22Rv1 (cell line): Measurements from ENCODE around the gene IER5.

ENCODE experiments used
- H3K27ac ChIP-seq: fragments of 450-650 bp; 2 replicates; pipeline ENCODE4 v1.5.1; 2017
- CTCF ChIP-seq: fragments of 450-650 bp; IDR thresholded peaks from 2 replicates; pipeline ENCODE4 v1.5.1; 2017; ENCODE audit warnings: mild to moderate bottlenecking
- ZFX ChIP-seq: fragments of 450-650 bp; IDR thresholded peaks from 2 replicates; pipeline ENCODE4 v1.6.1; 2017; ENCODE audit warnings: antibody characterized with exemption, borderline replicate concordance

IER5 gene

GRCh38 chr1:181092056-181092455 is 3.6 kb downstream of the IER5 start:
- peak overlapping the region; percentile 69 for H3K27ac ChIP-seq

GRCh38 chr1:181092883-181093458 is 4.5 kb downstream of the IER5 start:
- peak overlapping the region; percentile 69 for H3K27ac ChIP-seq
- TF ChIP-seq ZFX: no peak
- no peak for TF ChIP-seq CTCF

More at GRCh38 chr1:181092056-181092455, 3.6 kb downstream of the IER5 start:
- TF ChIP-seq ZFX (no peak), CTCF (no peak)

- TF ChIP-seq ZFX (no peak), CTCF (no peak)
- H3K27ac ChIP-seq: no peak overlapping the region
These were observed 6.1 kb downstream of the IER5 start for GRCh38 chr1:181094416-181095212.

- peak overlapping the region; percentile 46; the same call in 1 of the 2 replicates for H3K27ac ChIP-seq
These were observed 6.8 kb downstream of the IER5 start for GRCh38 chr1:181095260-181095659.

GRCh38 chr1:181095763-181096184 is 7.3 kb downstream of the IER5 start:
- peak overlapping the region; percentile 46 for H3K27ac ChIP-seq
- TF ChIP-seq CTCF: no peak
- TF ChIP-seq ZFX: no peak

More at GRCh38 chr1:181095260-181095659, 6.8 kb downstream of the IER5 start:
- TF ChIP-seq CTCF: no peak
- no peak for TF ChIP-seq ZFX

GRCh38 chr1:181097242-181097641 is 8.7 kb downstream of the IER5 start:
- TF ChIP-seq CTCF (no peak), ZFX (no peak)
- H3K27ac ChIP-seq: no peak overlapping the region
